H1 (cell line): ENCODE data around the gene UTP25. TPM values are rescaled to one million over a fixed set of nuclear protein-coding genes. Genes with fewer than 3 reads are reported as not detected.

Experiments
- CTCF ChIA-PET: fragments of 300-600 bp; sonication (Branson Sonifier 250); formaldehyde crosslinking; loops from one replicate; lab custom pipeline; 2021; ENCODE audit not compliant: partially characterized antibody; lab: Charles Lee
- POLR2A ChIA-PET: fragments of 300-600 bp; sonication (Branson Sonifier 250); formaldehyde crosslinking; loops from one replicate; lab custom pipeline; 2021; ENCODE audit warnings: inconsistent platforms; ENCODE audit not compliant: partially characterized antibody; lab: Charles Lee
- DNase-seq, 2 experiments: peaks; one replicate each; pipeline versions ENCODE4 v3.0.0 to v3.0.0-alpha.2; 2010 to 2022; ENCODE audit warnings: low spot score in 2 of 2, low read depth in 1 of 2, mixed read lengths in 1 of 2
- FAIRE-seq: peaks from 2 replicates; lab custom pipeline; 2011; peaks lifted over from hg19 to GRCh38; lab: Jason Lieb, UNC
- H2AFZ ChIP-seq: 2 replicates; pipeline ENCODE4 v1.8.1; 2012; ENCODE audit warnings: low read length, inconsistent platforms
- H2AK5ac ChIP-seq: 2 replicates; pipeline ENCODE4 v1.6.1; 2013; ENCODE audit warnings: low read depth, low read length
- H2BK120ac ChIP-seq: replicated peaks from 2 replicates; pipeline ENCODE3; 2013; ENCODE audit warnings: low read depth, low read length, inconsistent platforms
- H2BK12ac ChIP-seq: 2 replicates; pipeline ENCODE4 v1.6.1; 2013; ENCODE audit warnings: low read depth, low read length
- H2BK15ac ChIP-seq: 2 replicates; pipeline ENCODE4 v1.6.1; 2013; ENCODE audit warnings: low read length
- H2BK20ac ChIP-seq: 2 replicates; pipeline ENCODE4 v1.6.1; 2013; ENCODE audit warnings: low read length
- H2BK5ac ChIP-seq: 2 replicates; pipeline ENCODE4 v1.6.1; 2013; ENCODE audit warnings: low read depth, low read length
- H3K14ac ChIP-seq: 2 replicates; pipeline ENCODE4 v1.6.1; 2013; ENCODE audit warnings: inconsistent platforms; ENCODE audit not compliant: insufficient read length
- H3K18ac ChIP-seq: 2 replicates; pipeline ENCODE4 v1.6.1; 2013; ENCODE audit warnings: low read length; ENCODE audit errors: extremely low read depth
- H3K23ac ChIP-seq: 2 replicates; pipeline ENCODE4 v1.6.1; 2013; ENCODE audit warnings: inconsistent platforms; ENCODE audit not compliant: insufficient read length
- H3K23me2 ChIP-seq: 2 replicates; pipeline ENCODE4 v1.6.1; 2013; ENCODE audit warnings: low read depth, low read length
- H3K27ac ChIP-seq: 2 replicates; pipeline ENCODE4 v1.6.1; 2011; ENCODE audit warnings: low read depth, low read length, inconsistent platforms
- H3K27me3 ChIP-seq, 4 experiments: replicated peaks in 1 of 4; 1 replicate in 1 of 4; 2 replicates in 3 of 4; pipeline versions ENCODE4 v1.6.1 to v1.8.1; 2011 to 2013; ENCODE audit warnings: low read length in 3 of 4, mild to moderate bottlenecking in 3 of 4, inconsistent platforms in 2 of 4, mixed read lengths in 2 of 4, moderate library complexity in 1 of 4; ENCODE audit not compliant: control insufficient read depth in 3 of 4, insufficient read depth in 3 of 4; ENCODE audit errors: extremely low read depth in 1 of 4
- H3K36me3 ChIP-seq, 4 experiments: 2 replicates each; pipeline versions ENCODE4 v1.6.1 to v1.8.1; 2011 to 2013; ENCODE audit warnings: mild to moderate bottlenecking in 4 of 4, low read length in 3 of 4, moderate library complexity in 2 of 4, control low read depth in 1 of 4, inconsistent platforms in 1 of 4; ENCODE audit not compliant: insufficient read depth in 4 of 4, control insufficient read depth in 2 of 4
- H3K4ac ChIP-seq: replicated peaks from 2 replicates; pipeline ENCODE3; 2013; ENCODE audit warnings: low read length, low read depth, mixed read lengths, inconsistent platforms; ENCODE audit not compliant: insufficient read length
- H3K4me1 ChIP-seq, 4 experiments: replicated peaks in 1 of 4; 1 replicate in 1 of 4; 2 replicates in 3 of 4; pipeline versions ENCODE4 v1.6.1 to v1.8.1; 2011 to 2013; ENCODE audit warnings: low read length in 3 of 4, inconsistent platforms in 2 of 4, mixed read lengths in 1 of 4; ENCODE audit not compliant: insufficient read depth in 4 of 4, control insufficient read depth in 3 of 4
- H3K4me2 ChIP-seq, 2 experiments: 2 replicates each; pipeline versions ENCODE4 v1.6.1 to v1.8.1; 2011 to 2013; ENCODE audit warnings: low read depth in 2 of 2, low read length in 2 of 2, control low read depth in 1 of 2, inconsistent platforms in 1 of 2, mild to moderate bottlenecking in 1 of 2; ENCODE audit not compliant: insufficient read depth in 1 of 2
- H3K4me3 ChIP-seq, 4 experiments: fragments of 200-600, 300-600 bp in 1 of 4; sonication (generic), shearing (Covaris generic), sonication (Bioruptor Twin) in 1 of 4; 2 replicates each; pipeline versions ENCODE4 v1.5.1 to v1.8.1; 2011 to 2016; ENCODE audit warnings: low read length in 4 of 4, low read depth in 3 of 4, control low read depth in 2 of 4, inconsistent platforms in 2 of 4, mild to moderate bottlenecking in 2 of 4, mixed read lengths in 1 of 4, moderate library complexity in 1 of 4; ENCODE audit not compliant: insufficient read depth in 2 of 4; ENCODE audit errors: extremely low read depth in 1 of 4
- H3K56ac ChIP-seq: replicated peaks from 2 replicates; pipeline ENCODE3; 2013; ENCODE audit warnings: low read depth, mild to moderate bottlenecking, mixed read lengths, low read length, inconsistent platforms; ENCODE audit not compliant: insufficient read length
- H3K79me1 ChIP-seq: 2 replicates; pipeline ENCODE4 v1.6.1; 2013; ENCODE audit warnings: low read depth, low read length, control low read depth
- H3K79me2 ChIP-seq, 2 experiments: 2 replicates each; pipeline versions ENCODE4 v1.6.1 to v1.8.1; 2012 to 2013; ENCODE audit warnings: low read length in 2 of 2, mild to moderate bottlenecking in 2 of 2, inconsistent platforms in 1 of 2; ENCODE audit not compliant: insufficient read depth in 2 of 2, control insufficient read depth in 1 of 2
- H3K9ac ChIP-seq, 4 experiments: replicated peaks in 1 of 4; 1 replicate in 1 of 4; 2 replicates in 3 of 4; pipeline versions ENCODE4 v1.6.1 to v1.8.1; 2011 to 2013; ENCODE audit warnings: low read depth in 3 of 4, low read length in 3 of 4, control low read depth in 2 of 4, mild to moderate bottlenecking in 2 of 4, moderate library complexity in 2 of 4, inconsistent platforms in 1 of 4; ENCODE audit errors: extremely low read depth in 1 of 4
- H3K9me3 ChIP-seq, 2 experiments: 2 replicates each; pipeline versions ENCODE4 v1.6.1 to v1.8.1; 2012 to 2013; ENCODE audit warnings: mild to moderate bottlenecking in 2 of 2, moderate library complexity in 2 of 2, control low read depth in 1 of 2, inconsistent platforms in 1 of 2, low read depth in 1 of 2, low read length in 1 of 2, mixed read lengths in 1 of 2; ENCODE audit not compliant: insufficient read depth in 2 of 2
- H4K20me1 ChIP-seq, 2 experiments: replicated peaks in 1 of 2; 2 replicates each; pipeline versions ENCODE3 to v1.8.1; 2011 to 2013; ENCODE audit warnings: inconsistent platforms in 2 of 2, low read length in 2 of 2, mild to moderate bottlenecking in 1 of 2; ENCODE audit not compliant: insufficient read depth in 2 of 2, control insufficient read depth in 1 of 2
- H4K5ac ChIP-seq: 2 replicates; pipeline ENCODE4 v1.6.1; 2013; ENCODE audit warnings: low read length, low read depth, mixed read lengths, inconsistent platforms; ENCODE audit not compliant: insufficient read length
- H4K8ac ChIP-seq: 2 replicates; pipeline ENCODE4 v1.8.0; 2013; ENCODE audit warnings: mild to moderate bottlenecking, moderate library complexity, low read length, inconsistent platforms; ENCODE audit not compliant: insufficient read depth; ENCODE audit errors: extremely low read depth
- H4K91ac ChIP-seq: replicated peaks from 2 replicates; pipeline ENCODE3; 2013; ENCODE audit warnings: low read length, mixed read lengths, inconsistent platforms; ENCODE audit not compliant: insufficient read length
- ASH2L ChIP-seq: fragments of 200-600, 300-600 bp; sonication (generic); IDR thresholded peaks from one replicate; pipeline ENCODE4 v1.7.1; 2017; ENCODE audit warnings: low read length
- CBX5 ChIP-seq: fragments of 300-800, 300-1000 bp; sonication (generic); IDR thresholded peaks from 2 replicates; pipeline ENCODE4 v1.7.1; 2016; ENCODE audit warnings: antibody characterized with exemption, low read length, low read depth
- SP2 ChIP-seq: IDR thresholded peaks from 2 replicates; pipeline ENCODE4 v1.6.1; 2012; ENCODE audit warnings: mild to moderate bottlenecking, low read length, inconsistent platforms
- WGBS, 2 experiments: shearing (Covaris generic) in 1 of 2; methylation state at CpG; one replicate each; pipeline versions ENCODE4 v1.1.6 to v1.1.7; 2013 to 2015; ENCODE audit warnings: low lambda C conversion rate in 2 of 2, mixed read lengths in 2 of 2, inconsistent platforms in 1 of 2, low coverage in 1 of 2, missing lambda C conversion rate in 1 of 2; ENCODE audit not compliant: insufficient replicate concordance in 2 of 2, insufficient coverage in 1 of 2, insufficient read length in 1 of 2; ENCODE audit errors: extremely low coverage in 1 of 2, missing lambda C conversion rate in 1 of 2; 5-methylcytosine and 5-hydroxymethylcytosine counted together
- polyA plus RNA-seq, 7 experiments: library from polyadenylated mRNA; depleted of rRNA in 3 of 7; stranded (reverse) in 5 of 7; unstranded in 2 of 7; fragments of >200 nt in 5 of 7; fragments of 200-250 nt in 2 of 7; gene quantifications; 1 replicate in 5 of 7; 2 replicates in 1 of 7; 4 replicates in 1 of 7; pipeline versions ENCODE4 v1.2.1 to v1.2.3, GENCODE V29; 2011 to 2013; ENCODE audit warnings: missing spikeins in 2 of 7, mixed read lengths in 2 of 7
- total RNA-seq: library from RNA; stranded (reverse); fragmentation: NEBNext Ultra II Directional; extraction: Animal tissue kit (Norgen Biotek cat#: 25700); gene quantifications from 2 replicates; pipeline ENCODE4 v1.2.1, GENCODE V29; 2021

UTP25 gene
- total and polyA plus RNA-seq, 2 of the 8 experiments (the other 6 are each of a cell fraction or from before 2014, with no cell fraction given) = 4.0 to 7.6 TPM

DNA sequence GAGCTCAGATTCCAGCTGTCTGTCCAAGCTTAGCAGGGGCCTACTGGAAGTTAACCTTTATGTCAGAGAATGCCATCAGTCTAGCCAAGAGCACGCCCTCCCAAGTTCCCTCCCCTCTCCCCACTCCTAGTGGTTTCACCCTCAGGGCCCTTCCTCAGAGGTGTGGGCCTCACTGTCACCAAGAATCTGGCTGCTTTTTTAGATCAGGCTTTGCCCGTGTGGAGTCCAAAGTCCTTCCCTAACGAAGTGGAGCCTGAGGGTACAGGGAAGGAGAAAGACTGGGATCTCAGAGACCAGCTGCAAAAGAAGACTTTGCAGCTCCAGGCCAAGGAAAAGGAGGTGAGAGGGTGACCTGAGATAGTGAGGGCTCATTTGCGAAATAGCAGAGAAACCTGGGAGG is 47.5 kb upstream of the UTP25 start:
- no peak overlapping the region for H2BK20ac ChIP-seq
- H3K4ac ChIP-seq = no peak overlapping the region
- CTCF ChIA-PET = interaction anchor here (1.2 to 1.7 kb wide), 4 partner anchors 12 to 47 kb away, joined by 3 to 4 read pairs (median 4); partner anchors contain the start of gene UTP25
- TF ChIP-seq SP2 = no peak
- no peak for TF ChIP-seq ASH2L
- TF ChIP-seq CBX5 = no peak

More for the DNA sequence above, 47.5 kb upstream of the UTP25 start:
- Histone ChIP-seq H4K91ac (no peak overlapping the region), H2BK5ac (no peak overlapping the region), H2AFZ (no peak overlapping the region), H3K4me2 (no peak overlapping the region), H2BK15ac (no peak overlapping the region), H3K23me2 (peaks cover 6% of the 10 kb centered on the region), H3K9me3 (no peaks in the 10 kb centered on the region), H3K23ac (no peak overlapping the region), H3K79me1 (no peaks in the 10 kb centered on the region), H2BK120ac (no peak overlapping the region), H4K20me1 (no peaks in the 10 kb centered on the region), H4K8ac (no peak overlapping the region), H2AK5ac (no peak overlapping the region), H3K56ac (no peak overlapping the region), H3K9ac (no peak overlapping the region), H3K36me3 (0 out of 8 replicates have a peak, but pooled peaks cover 0 to 3% (median 0%) of the 10 kb centered on the region in 4 experiments), H2BK12ac (no peak overlapping the region), H4K5ac (no peak overlapping the region), H3K18ac (no peak overlapping the region), H3K27ac (no peak overlapping the region), H3K79me2 (peaks cover 0 to 6% of the 10 kb centered on the region in 2 experiments; a peak in 1 of 4 replicates), H3K14ac (no peak overlapping the region), H3K4me3 (no peak overlapping the region), H3K27me3 (no peaks in the 10 kb centered on the region), H3K4me1 (peaks cover 0 to 6% (median 2%) of the 10 kb centered on the region in 4 experiments; a peak in 2 of 7 replicates)
- WGBS, 2 experiments = 85% methylated on average over 4 of the region's 4 CpGs; no CpG with 5 or more reads in 1 of the 2 experiments
- POLR2A ChIA-PET = no interaction called here
- DNase-seq (no peak), FAIRE-seq (no peak)
